ENCODE measurements around the gene ARMH1. TPM values are rescaled to one million over a fixed set of nuclear protein-coding genes. Genes with fewer than 3 reads are reported as not detected.
"Not testable (repeated sequence)": the region's sequence is repeated elsewhere in the genome, so short reads cannot be mapped to it uniquely, and the experiment has no call there.

The ARMH1 gene
- total RNA-seq, 1 experiment from 2014 or later, result 0.37 TPM

DNA sequence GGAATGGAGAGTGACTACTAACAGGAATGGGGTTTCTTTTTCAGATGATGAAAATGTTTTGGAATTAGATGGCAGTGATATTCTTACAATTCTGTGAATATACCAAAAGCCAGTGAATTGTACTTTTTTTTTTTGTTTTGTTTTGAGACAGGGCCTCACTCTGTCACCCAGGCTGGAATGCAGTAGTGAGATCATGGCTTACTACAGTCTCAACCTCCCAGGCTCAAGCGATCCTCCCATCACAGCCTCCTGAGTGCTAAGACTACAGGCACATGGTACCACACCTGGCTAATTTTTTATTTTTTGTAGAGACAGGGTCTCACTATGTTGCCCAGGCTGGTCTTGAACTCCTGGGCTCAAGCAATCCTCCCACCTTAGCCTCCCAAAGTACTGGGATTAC is 7.8 kb upstream of the ARMH1 start:
- not testable (repeated sequence) for DNase-seq (ENCODE audit: low read depth)

DNA sequence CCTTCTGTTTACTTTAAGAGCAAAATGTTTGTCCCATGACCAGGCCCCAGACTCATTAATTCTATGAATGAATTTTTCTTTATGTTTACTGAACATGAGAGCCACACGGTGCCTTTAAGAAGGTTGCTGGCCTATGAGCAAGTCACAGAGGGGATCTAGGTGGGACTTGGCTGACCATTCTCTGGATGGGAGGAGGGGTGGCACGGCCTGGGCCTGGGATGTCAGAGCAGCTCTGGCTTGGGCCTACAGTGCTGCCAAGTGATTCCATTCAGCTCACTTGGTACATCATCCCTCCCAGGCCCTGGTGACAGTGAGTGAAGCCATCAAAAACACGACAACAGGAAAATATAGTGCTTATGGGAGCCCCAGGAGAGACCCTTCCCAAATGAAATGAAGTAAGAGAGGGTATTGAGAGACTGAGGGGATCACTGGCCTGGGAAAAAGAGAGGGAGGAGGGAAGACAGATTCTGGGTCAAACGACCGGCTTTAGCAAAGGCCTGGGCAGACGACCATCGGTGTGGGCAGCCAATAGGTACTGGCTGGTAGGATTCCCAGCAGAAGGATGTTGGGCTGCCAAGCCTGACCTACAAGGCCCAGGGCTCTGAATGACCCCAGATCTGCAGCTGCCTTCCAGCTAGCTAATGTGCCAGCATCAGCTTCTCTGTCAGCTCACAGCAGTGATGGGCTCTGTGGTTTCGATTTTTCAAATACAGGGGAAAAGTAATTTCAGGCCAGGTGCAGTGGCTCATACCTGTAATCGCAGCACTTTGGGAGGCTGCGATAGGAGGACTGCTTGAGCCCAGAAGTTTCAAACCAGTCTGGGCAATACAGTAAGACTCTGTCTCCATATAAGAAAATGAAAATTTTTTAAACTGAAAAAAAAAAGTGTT is 3.5 kb upstream of the ARMH1 start:
- no peak for DNase-seq (ENCODE audit: low read depth)

DNA sequence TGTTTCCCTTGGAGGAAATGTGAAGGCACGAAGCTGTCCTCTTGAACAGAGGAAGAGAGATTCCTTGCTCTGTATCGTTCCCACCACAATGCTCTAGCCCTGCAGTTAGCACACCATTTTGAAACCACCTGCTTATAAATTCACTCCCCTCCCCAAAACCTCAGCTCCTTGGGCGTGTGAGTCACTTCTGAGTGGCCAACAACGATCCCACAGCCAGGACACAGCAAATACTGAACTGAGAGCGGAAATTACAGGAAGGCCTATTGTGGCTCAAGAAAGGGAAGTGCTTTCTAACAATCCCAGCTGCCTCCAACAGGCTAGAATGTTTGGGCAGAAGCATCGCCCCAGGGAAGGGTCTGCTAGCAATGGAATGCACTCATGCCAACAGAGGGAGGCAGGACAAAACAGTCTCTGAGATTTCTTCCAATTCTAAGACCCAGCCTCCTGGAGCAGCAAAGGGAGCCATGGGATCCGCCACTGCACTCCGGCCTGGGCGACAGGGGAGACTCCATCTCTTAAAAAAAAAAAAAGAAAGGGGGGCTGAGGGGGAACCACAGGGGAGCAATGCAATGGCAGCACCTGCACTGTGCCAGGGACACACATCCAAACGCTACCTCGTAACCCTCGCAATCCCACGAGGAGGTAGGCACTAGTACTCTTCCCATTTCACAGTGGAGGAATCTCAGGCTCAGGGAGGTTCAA is 2.1 kb upstream of the ARMH1 start:
- DNase-seq (ENCODE audit: low read depth), result peak; percentile 98

DNA sequence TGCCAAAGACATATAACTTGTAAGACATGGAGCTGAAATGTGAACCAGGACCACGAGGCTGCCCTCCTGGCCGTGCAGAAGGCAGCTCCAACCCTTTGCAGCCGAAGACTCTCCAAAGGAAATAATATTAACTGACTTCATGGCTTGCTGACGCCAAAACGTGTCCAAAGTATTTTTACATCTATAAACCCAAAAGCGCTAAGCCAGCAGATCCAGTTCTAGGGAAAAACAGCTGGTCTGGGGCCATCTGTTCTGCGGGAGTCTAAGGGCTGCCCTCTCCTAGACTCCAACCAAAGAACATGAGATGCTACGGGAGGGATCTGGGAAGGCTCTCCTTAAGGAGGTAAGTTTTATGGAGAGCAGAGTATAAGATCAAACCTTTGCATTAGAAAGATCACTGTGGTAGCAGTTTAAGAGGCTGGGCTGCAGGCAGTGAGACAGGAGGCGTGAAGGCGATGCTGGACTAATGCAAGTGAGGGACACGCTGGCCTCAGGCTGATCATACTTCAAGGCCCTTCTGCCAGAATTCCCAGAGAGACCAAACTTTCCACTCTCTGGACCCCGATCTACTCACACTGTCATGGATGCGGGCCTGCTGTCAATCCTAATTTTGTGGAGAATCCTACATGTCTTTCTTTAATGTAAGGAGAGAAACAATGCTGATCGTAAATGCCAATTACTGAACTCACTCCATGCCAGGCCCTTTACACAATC is 1.4 kb upstream of the ARMH1 start:
- DNase-seq (ENCODE audit: low read depth), result peak; percentile 8

DNA sequence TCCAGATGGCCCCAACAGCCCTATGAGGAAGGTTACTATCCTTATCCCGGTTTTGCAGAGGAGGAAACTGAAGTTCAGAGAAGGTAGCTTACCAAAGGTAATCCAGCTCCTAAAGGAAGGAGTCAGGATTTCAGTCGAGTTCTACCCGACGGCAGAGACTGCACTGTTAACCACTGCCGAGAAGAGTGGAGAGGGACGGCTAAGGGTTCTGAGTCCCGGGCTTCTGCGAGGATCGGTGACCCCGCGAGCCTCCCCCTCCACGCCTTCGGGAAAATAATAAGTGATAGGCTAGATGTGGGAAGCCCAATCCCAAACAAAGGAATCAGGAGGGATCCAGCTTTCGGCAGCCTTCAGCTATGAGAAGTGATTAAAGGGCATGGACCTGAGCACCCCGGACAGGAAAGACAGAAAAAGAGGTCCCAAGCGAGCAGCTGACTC is 820 bp upstream of the ARMH1 start:
- DNase-seq (ENCODE audit: low read depth), result no peak

DNA sequence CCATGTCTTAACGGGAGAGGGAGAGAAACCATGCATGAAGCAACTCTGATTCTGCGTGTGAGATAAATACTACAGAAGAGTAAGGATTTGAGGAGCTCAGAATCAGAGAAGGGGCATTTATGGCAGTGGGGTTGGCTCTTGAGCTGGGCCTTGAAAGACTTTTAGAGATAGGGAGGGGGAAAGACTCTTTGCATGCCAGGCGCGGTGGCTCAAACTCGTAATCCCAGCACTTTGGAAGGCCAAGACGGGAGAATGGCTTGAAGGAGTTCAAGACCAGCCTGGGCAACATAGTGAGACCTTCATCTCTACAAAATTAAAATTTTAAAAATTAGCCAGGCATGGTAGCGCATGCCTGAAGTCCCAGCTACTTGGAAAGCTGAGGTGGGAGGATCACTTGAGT is 672 bp downstream of the ARMH1 start:
- DNase-seq (ENCODE audit: low read depth), result no peak

DNA sequence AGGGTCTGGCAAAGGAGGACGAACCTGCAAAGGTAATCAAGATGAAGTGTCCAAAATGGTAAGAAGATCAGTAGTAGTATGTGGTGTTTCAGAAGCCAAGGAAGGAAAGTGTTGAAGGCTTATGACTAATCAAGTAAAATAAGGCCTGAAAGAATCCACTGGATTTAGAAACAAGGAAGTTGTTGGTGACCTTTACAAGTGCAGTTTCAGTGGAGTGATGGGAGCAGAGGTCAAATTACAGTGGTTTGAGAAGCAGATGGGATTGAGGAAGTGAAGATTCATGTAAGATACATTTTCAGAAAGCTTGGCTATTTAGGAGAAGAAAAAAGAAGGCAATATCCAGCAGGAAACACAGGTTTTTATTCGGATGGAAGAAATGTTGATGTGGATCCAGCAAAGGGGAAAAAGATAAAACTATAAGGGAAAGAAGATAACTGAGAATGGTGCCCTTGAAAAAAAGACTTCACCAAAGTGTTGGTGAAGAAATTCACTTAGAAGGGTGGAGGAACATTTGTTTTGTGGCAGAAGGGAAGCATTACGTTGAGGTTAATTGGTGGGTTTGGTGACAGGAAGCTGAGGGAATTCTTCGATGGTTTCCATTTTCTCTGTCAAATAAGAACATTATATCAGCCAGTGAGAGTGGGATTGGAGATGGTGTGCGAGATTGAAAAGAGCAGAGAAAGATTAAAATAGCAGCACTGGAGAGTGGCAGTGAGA is 2.1 kb downstream of the ARMH1 start:
- DNase-seq (ENCODE audit: low read depth), result peak; percentile 75

DNA sequence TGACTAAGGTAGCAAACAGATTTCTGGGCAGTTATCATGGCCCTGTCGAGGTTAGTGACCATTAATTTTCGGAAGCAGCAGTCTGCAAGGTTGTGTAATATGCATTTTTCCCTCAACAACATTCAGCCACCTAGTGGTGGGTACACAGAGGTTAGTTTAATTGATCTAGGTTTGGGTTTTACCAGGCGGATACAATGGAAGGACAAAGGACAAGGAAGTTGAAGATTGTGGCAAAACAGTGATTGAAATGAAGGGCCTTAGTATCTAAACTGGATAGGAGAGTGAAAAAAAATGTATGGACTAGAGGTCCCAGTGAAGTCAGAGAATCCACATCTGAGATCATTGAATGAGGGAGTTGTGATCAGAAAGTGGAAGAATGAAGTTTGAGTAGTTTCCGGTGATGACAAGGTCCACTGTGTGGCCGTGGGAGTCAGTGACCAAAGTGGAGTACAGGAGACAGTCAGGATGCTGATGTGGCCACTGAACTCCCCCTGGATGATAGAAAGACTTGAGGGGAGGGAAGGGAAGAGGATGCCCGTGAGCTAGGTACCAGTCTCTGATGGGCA is 2.8 kb downstream of the ARMH1 start:
- DNase-seq (ENCODE audit: low read depth), result peak; percentile 58

DNA sequence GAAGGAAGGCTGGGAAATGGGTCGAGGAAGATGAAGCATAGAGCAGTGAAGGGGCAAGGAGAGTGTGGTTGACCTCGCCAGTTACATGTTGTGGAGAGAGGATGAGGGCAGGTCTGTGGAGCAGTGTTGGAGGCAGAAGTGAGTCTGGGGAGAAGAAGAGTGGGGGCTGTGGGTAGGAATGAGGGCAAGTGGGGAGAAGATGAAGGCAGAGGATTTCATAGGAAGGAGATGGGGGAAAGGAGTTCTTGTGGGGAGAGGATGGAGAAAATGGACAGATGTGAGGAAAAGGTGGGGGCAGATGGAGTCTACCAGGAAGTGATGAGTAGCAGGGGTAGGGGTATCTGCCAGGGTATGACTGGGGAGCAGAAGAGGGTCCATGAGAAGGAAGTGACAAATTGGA is 3.6 kb downstream of the ARMH1 start:
- DNase-seq (ENCODE audit: low read depth), result no peak

DNA sequence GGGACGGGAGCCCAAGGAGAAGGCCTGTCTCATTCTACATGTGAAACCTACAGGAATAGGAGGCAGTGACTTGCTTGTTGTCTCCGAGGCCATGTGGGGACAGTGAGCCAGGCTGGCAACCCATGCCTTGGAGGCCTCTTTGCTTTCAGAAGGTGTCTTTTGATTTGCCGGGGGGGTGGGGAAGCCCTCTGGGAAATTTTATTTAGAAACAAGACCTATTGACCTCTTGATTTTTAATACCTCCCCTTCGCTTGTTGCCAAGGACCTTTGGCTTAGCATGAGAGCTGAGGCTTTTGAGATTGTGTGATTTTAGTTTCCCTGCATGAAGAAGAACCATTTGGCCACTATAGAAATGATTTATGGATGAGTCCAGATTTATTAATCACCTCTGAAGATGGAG is 4.1 kb downstream of the ARMH1 start:
- DNase-seq (ENCODE audit: low read depth), result no peak

DNA sequence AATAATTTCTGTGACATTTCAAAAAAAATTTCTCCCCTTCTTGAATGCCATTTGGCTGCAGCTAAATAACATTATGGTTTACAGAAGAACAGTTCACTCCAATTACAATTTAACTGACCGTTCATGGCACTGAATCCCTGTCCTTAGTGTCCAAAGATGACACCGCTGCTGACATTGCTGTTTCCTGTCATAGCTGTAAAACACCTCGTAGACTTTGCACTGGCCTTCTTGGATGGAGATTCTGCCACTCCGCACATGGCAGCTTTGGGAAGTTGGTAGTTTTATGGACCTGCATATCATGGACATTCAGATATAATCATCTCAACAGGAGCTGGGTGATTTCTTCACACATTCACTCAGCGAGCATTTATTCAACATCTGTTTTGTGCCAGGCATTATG is 5.0 kb downstream of the ARMH1 start:
- no peak for DNase-seq (ENCODE audit: low read depth)

DNA sequence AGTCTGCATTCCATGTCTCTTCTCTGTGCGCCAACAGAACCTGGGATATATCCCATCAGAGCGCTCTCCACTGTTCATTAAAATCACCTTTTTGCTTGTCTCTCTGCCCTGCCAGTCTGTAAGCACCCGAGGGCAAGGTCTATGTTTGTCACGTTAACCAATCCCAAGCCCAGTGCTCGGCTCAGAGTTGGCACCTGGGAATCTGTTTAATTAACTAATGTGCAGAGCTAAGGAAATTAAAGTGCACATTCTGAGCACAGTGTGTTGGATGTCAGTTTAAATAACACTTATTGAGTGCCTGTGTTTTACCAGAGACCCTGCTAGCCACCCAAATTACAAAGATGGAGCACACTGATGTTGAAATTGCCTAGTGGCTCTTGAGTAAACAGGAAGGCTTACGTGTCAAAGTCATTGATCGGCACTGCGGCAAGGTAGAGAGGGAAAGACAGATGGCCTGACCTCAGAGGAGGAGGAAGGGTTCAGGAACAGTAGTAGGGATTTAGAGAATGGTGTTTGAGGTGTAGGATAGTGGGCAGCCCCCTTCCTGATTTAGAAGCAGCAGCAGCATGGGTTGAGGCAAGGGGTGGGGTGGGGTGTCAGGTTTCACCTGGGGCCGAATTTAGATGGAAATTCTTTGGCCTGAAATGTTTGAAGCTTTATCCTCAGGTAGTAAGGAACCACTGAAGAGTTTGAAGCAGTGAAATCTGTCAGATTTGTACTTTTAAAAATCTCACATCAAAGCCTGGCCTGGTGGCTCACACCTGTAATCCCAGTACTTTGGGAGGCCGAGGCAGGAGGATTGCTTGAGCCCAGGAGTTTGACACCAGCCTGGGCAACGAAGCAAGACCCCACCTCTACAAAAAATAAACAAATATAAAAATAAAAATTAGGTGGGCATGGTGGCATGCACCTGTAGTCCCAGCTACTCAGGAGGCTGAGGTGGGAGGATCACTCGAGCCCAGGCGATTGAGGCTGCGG is 7.7 kb downstream of the ARMH1 start:
- no peak for DNase-seq (ENCODE audit: low read depth)

DNA sequence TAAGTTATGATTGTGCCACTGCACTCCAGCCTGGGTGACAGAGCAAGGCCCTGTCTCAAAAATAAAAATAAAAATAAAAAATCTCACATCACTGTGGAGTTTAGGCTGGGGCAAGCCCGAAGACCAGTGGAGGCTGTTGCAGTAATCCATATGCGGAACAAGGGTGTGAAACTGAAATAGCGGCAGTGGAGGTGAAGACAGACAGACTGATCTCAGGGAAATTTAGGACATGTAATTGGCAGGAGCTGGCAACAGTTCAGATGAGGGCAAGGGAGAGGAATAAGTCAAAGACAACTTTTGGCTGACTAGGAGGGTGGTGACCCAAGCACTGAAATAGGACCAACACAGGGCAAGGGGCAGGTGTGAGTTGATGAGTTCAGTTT is 8.4 kb downstream of the ARMH1 start:
- DNase-seq (ENCODE audit: low read depth), result no peak

DNA sequence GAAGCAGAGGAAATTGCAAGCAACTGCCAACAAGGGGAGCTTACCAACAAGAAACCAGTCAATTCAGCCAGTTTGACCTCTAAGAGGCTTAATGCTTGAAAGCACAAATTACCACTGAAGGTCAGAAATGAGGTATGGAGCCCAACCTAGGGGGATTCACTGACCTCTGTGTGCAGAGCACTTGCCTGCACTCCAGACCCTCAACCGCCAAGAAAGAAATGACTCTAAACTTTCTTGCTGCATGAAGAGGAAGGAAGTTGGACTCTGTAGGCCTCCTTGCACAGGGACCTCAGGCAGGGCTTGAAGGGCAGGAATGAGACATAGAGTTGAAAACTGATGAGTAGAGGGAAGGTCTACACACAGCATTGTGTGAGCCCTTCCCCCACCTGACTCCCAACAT is 10.0 kb downstream of the ARMH1 start:
- DNase-seq (ENCODE audit: low read depth), result no peak

DNA sequence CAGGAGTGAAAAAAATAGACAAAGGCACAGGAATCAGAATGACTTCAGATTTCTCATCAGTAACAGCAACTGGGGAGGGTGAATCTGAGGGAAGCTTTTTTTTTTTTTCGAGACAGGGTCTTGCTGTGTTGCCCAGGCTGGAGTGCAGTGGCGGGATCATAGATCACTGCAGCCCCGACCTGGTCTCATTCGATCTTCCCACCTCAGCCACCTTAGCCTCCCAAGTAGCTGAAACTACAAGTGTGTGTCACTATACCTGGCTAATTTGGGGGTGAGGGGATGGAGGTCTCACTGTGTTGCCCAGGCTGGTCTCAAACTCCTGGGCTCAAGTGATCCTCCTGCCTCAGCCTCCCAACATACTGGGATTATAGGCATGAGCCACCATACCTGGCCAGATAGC is 10.7 kb downstream of the ARMH1 start:
- no peak for DNase-seq (ENCODE audit: low read depth)

DNA sequence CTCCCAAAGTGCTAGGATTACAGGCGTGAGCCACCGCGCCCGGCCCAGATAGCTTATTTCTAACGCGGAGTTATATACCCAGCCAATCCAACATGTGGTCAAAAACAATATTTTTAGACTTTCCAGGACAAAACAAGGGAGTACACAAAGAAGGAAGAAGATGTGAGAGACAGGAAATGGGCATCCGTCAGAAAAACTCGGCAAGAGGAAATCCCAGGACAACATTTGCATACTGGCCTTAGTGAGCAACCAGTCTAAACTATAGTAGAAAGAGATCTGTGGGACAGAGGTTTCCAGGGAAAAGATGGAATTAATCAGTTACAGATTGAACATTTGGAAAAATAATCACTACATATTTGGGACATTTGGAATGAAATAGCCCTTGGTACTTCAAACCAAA is 11.4 kb downstream of the ARMH1 start:
- no peak for DNase-seq (ENCODE audit: low read depth)

DNA sequence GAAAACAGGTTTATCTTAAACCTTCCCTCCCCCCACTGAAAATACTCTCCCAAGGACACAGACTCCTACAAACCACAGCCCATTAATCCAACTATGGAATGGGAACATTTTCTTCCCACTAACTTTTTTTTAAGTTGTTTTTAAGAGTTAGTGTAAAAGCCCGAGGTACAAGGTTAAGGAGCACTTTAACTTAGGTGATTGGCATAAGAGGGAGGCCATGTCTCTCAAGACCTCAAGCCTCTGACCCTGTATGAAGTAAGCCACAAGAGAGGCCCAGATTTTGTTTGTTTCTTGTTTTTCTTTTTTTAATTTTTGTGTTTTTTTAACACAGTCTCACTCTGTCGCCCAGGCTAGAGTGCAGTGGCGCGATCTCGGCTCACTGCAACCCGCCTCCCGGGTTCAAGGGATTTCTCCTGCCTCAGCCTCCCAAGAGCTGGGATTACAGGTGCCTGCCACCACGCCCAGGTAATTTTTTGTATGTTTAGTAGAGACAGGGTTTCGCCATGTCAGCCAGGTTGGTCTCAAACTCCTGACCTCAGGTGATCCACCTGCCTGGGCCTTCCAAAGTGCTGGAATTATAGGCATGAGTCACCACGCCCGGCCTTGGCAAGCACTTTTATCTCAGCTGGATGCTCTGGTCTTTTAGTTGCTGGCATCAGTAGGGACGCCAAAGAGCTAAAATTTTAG is 14.4 kb downstream of the ARMH1 start:
- DNase-seq (ENCODE audit: low read depth), result peak; percentile 13

DNA sequence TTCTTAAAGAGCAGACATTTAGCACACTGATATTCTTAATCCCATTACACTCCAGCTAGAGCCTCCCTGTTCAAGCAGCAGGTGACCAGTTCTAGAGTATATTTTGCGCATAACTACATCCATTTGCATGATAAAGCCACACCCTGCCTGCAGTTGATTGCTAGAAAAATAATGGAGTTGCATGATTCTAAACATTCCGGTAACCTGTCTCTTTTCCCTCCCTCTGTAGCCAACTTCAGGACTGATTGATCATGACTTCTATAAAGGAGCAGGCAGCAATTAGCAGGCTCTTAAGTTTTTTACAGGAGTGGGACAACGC is 14.9 kb downstream of the ARMH1 start:
- no peak for DNase-seq (ENCODE audit: low read depth)

DNA sequence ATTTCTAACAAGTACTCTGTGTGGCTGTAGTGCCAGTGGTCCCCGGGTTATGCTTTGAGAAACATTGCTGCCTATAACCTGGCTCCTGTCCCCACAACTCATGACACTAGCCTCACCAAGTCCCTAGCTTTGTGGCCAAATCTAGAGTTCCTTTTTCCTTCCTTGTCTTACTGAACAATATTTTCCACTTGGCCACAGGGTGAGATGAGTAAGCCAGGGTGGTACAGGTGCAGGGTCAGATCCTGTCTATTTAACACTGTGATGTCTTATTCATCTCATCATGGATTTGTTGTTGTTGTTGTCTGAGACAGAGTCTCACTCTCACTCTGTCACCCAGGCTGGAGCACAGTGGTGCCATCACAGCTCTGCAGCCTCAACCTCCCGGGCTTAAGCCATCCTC is 18.6 kb downstream of the ARMH1 start:
- no peak for DNase-seq (ENCODE audit: low read depth)

DNA sequence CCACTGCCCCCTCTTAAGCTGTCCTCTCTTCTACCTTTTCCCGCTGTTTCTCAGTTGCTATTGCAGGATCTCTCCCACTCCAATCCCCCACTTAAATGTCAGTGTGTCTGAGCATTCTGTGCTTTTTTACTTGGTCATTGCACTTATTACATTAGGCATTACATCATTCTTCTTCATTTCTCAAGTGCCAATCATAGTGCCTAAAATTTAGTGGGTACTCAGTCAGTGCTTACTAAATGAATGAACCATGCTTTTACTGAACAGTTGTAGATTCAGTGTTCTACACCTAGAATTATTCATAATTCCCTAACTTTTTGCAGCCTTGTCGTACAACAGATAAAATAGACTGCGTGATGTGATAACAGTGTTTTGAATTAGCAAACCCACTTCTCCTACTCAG is 19.4 kb downstream of the ARMH1 start:
- DNase-seq (ENCODE audit: low read depth), result no peak
